ENCODE data around the gene DROSHA.

DROSHA gene

GRCh38 chr5:31511305-31511704, 20.6 kb downstream of the DROSHA start:
- no peak for DNase-seq

GRCh38 chr5:31504529-31504928, 27.4 kb downstream of the DROSHA start:
- DNase-seq: no peak

GRCh38 chr5:31502506-31502905, 29.4 kb downstream of the DROSHA start:
- no peak for DNase-seq

GRCh38 chr5:31500256-31500655, 31.6 kb downstream of the DROSHA start:
- no peak for DNase-seq

- DNase-seq: no peak
These were observed 35.0 kb downstream of the DROSHA start for GRCh38 chr5:31496891-31497290.

- no peak for DNase-seq
These were observed 35.6 kb downstream of the DROSHA start for GRCh38 chr5:31496301-31496700.

GRCh38 chr5:31495336-31495735, 36.6 kb downstream of the DROSHA start:
- no peak for DNase-seq

- DNase-seq: no peak
These were observed 39.0 kb downstream of the DROSHA start for GRCh38 chr5:31492869-31493268.

GRCh38 chr5:31487506-31487905, 44.4 kb downstream of the DROSHA start:
- no peak for DNase-seq

GRCh38 chr5:31486441-31486840, 45.5 kb downstream of the DROSHA start:
- no peak for DNase-seq

GRCh38 chr5:31485376-31486207, 46.3 kb downstream of the DROSHA start:
- DNase-seq: no peak

- no peak for DNase-seq
These were observed 50.2 kb downstream of the DROSHA start for GRCh38 chr5:31481531-31482165.

- DNase-seq: no peak
These were observed 52.2 kb downstream of the DROSHA start for GRCh38 chr5:31479706-31480105.

GRCh38 chr5:31478901-31479300, 53.0 kb downstream of the DROSHA start:
- DNase-seq: no peak

- DNase-seq: no peak
These were observed 53.9 kb downstream of the DROSHA start for GRCh38 chr5:31477971-31478370.

GRCh38 chr5:31477516-31477915, 54.4 kb downstream of the DROSHA start:
- no peak for DNase-seq

GRCh38 chr5:31476738-31477141, 55.2 kb downstream of the DROSHA start:
- DNase-seq: no peak

- DNase-seq: no peak
These were observed 60.0 kb downstream of the DROSHA start for GRCh38 chr5:31471916-31472315.

GRCh38 chr5:31471040-31471439, 60.9 kb downstream of the DROSHA start:
- DNase-seq: no peak

GRCh38 chr5:31470608-31471007, 61.3 kb downstream of the DROSHA start:
- DNase-seq: no peak

GRCh38 chr5:31469886-31470285, 62.0 kb downstream of the DROSHA start:
- DNase-seq: no peak

GRCh38 chr5:31469466-31469865, 62.4 kb downstream of the DROSHA start:
- no peak for DNase-seq

GRCh38 chr5:31465291-31465690, 66.6 kb downstream of the DROSHA start:
- DNase-seq: no peak

- DNase-seq: no peak
These were observed 67.8 kb downstream of the DROSHA start for GRCh38 chr5:31464081-31464480.

GRCh38 chr5:31463351-31463750, 68.5 kb downstream of the DROSHA start:
- DNase-seq: no peak
